SU-DHL-6 (cell line): ENCODE data around the gene ZCRB1.

ENCODE experiments used
- H2AFZ ChIP-seq: fragments of 200-600 bp; sonication (generic); 2 replicates; pipeline ENCODE4 v1.6.1; 2014; ENCODE audit warnings: low read depth, mild to moderate bottlenecking, moderate library complexity, mixed read lengths, antibody characterized with exemption, low read length; ENCODE audit not compliant: severe bottlenecking
- H3F3A ChIP-seq: fragments of 200-600 bp; shearing (Covaris generic); 2 replicates; pipeline ENCODE4 v1.6.0; 2016; ENCODE audit warnings: antibody characterized with exemption, mild to moderate bottlenecking; ENCODE audit not compliant: insufficient read depth
- H3K27ac ChIP-seq: fragments of 200-600 bp; sonication (generic); 2 replicates; pipeline ENCODE4 v1.5.1; 2016; ENCODE audit warnings: low read depth, mild to moderate bottlenecking, low read length, moderate library complexity, mixed read lengths
- H3K27me3 ChIP-seq: fragments of 200-600 bp; sonication (generic), shearing (Covaris generic); 2 replicates; pipeline ENCODE4 v1.6.0; 2014; ENCODE audit warnings: mild to moderate bottlenecking, low read length
- H3K36me3 ChIP-seq: fragments of 200-600 bp; sonication (generic); 2 replicates; pipeline ENCODE4 v1.6.1; 2014; ENCODE audit warnings: mild to moderate bottlenecking, low read length, mixed read lengths
- H3K4me2 ChIP-seq: fragments of 300-600, 200-600 bp; shearing (Covaris generic), sonication (generic); 2 replicates; pipeline ENCODE4 v1.6.0; 2014; ENCODE audit warnings: low read length, low read depth, mild to moderate bottlenecking; ENCODE audit not compliant: poor library complexity, severe bottlenecking
- H3K4me3 ChIP-seq: fragments of 200-600 bp; sonication (generic); 2 replicates; pipeline ENCODE4 v1.5.1; 2014; ENCODE audit warnings: antibody characterized with exemption, low read length, mild to moderate bottlenecking, mixed read lengths; ENCODE audit not compliant: insufficient read depth, poor library complexity, severe bottlenecking
- H3K79me2 ChIP-seq: fragments of 200-600 bp; sonication (generic); 2 replicates; pipeline ENCODE4 v1.6.1; 2014; ENCODE audit warnings: mild to moderate bottlenecking, low read length, moderate library complexity; ENCODE audit not compliant: insufficient read depth
- H3K9ac ChIP-seq: fragments of 200-600 bp; sonication (generic); 2 replicates; pipeline ENCODE4 v1.7.0; 2014; ENCODE audit warnings: mild to moderate bottlenecking, low read length
- H3K9me2 ChIP-seq: fragments of 200-600 bp; sonication (generic); replicated peaks from 2 replicates; pipeline ENCODE4 v1.6.1; 2014; ENCODE audit warnings: low read length; ENCODE audit not compliant: insufficient read depth
- H3K9me3 ChIP-seq: fragments of 200-600 bp; sonication (generic); 2 replicates; pipeline ENCODE4 v1.6.1; 2014; ENCODE audit warnings: low read length, mixed read lengths; ENCODE audit not compliant: insufficient read depth
- H4K20me1 ChIP-seq: fragments of 200-600 bp; sonication (generic); 2 replicates; pipeline ENCODE4 v1.6.1; 2014; ENCODE audit warnings: low read depth, mild to moderate bottlenecking, antibody characterized with exemption, low read length, moderate library complexity, mixed read lengths
- EZH2phosphoT487 ChIP-seq: fragments of 200-600 bp; sonication (generic), shearing (Covaris generic); conservative IDR thresholded peaks from 2 replicates; pipeline ENCODE4 v1.6.1; 2018; ENCODE audit warnings: mild to moderate bottlenecking, antibody characterized with exemption, low read length, moderate library complexity, mixed read lengths
- TF ChIP-seq, protein P1 (sequence below): fragments of 200-600 bp; sonication (generic); IDR thresholded peaks from one replicate; pipeline ENCODE4 v1.5.1; 2017; ENCODE audit warnings: antibody characterized with exemption, mild to moderate bottlenecking, low read length, moderate library complexity; ENCODE audit not compliant: insufficient read depth, poor library complexity, severe bottlenecking

Gene ZCRB1

DNA sequence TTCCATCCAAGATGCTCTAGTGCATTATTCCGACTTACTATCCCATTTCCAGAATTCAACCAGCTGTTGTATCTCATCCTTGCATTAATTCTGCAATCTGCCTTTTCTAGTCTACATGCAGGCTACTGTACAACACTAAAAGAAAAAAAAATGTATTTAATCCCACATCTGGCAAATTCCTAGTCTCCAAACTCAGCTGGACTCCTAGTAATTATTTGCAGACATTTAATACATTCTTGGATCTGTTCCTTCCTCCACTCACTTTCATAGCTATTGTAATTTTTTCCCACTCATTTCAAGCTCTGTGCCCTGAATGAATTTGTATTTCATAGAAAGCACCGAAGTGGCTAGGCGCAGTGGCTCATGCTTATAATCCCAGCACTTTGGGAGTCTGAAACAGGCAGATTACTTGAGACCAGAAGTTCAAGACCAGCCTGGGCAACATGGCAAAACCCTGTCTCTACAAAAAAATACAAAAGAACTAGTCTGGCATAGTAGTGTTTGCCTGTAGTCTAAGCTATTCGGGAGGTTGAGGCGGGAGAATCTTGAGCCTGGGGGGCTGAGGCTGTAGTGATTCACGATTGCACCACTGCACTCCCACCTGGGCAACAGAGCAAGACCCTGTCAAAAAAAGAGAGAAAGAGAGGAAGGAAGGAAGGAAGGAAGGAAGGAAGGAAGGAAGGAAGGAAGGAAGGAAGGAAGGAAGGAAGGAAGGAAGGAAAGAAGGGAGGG lies 48.3 kb downstream of the ZCRB1 start:
- no peak overlapping the region for H3K9ac ChIP-seq
- H3K79me2 ChIP-seq: no peaks in the 10 kb centered on the region
- no peak overlapping the region for H3K27ac ChIP-seq
- H2AFZ ChIP-seq: no peak overlapping the region
- no peaks in the 10 kb centered on the region for H4K20me1 ChIP-seq
- no peaks in the 10 kb centered on the region for H3F3A ChIP-seq
- H3K36me3 ChIP-seq: no peaks in the 10 kb centered on the region
- TF ChIP-seq EZH2phosphoT487: no peak
- H3K4me3 ChIP-seq: no peak overlapping the region
- H3K9me3 ChIP-seq: no peaks in the 10 kb centered on the region
- no peak overlapping the region for H3K4me2 ChIP-seq
- H3K27me3 ChIP-seq: no peaks in the 10 kb centered on the region
- no peaks in the 10 kb centered on the region for H3K9me2 ChIP-seq

DNA sequence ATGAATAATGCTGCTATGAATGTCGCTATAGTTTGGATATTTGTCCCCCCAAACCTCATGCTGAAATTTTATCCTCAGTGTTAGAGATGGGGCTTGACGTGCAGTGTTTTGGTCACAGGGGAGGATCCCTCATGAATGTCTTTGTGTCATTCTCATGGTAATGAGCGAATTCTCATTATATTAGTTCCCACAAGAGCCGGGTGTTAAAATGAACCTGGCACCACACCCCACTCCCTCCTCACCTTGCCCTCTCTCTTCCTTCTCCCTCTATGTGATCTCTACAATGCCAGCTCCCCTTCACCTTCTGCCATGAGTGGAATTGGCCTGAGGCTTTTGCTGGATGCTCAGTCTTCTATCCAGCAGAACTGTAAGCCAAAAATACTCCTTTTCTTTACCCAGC lies 50.4 kb downstream of the ZCRB1 start:
- no peaks in the 10 kb centered on the region for H3K27me3 ChIP-seq
- H3K36me3 ChIP-seq: no peaks in the 10 kb centered on the region
- H3K79me2 ChIP-seq: no peaks in the 10 kb centered on the region
- no peak overlapping the region for H3K4me3 ChIP-seq
- H3K4me2 ChIP-seq: no peak overlapping the region
- H3K9ac ChIP-seq: no peak overlapping the region
- H2AFZ ChIP-seq: no peak overlapping the region
- H3K9me2 ChIP-seq: no peaks in the 10 kb centered on the region
- H4K20me1 ChIP-seq: no peaks in the 10 kb centered on the region
- no peak overlapping the region for H3K27ac ChIP-seq
- no peaks in the 10 kb centered on the region for H3K9me3 ChIP-seq
- TF ChIP-seq EZH2phosphoT487: no peak
- TF ChIP-seq, protein P1, sequence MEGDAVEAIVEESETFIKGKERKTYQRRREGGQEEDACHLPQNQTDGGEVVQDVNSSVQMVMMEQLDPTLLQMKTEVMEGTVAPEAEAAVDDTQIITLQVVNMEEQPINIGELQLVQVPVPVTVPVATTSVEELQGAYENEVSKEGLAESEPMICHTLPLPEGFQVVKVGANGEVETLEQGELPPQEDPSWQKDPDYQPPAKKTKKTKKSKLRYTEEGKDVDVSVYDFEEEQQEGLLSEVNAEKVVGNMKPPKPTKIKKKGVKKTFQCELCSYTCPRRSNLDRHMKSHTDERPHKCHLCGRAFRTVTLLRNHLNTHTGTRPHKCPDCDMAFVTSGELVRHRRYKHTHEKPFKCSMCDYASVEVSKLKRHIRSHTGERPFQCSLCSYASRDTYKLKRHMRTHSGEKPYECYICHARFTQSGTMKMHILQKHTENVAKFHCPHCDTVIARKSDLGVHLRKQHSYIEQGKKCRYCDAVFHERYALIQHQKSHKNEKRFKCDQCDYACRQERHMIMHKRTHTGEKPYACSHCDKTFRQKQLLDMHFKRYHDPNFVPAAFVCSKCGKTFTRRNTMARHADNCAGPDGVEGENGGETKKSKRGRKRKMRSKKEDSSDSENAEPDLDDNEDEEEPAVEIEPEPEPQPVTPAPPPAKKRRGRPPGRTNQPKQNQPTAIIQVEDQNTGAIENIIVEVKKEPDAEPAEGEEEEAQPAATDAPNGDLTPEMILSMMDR: no peak
- no peaks in the 10 kb centered on the region for H3F3A ChIP-seq

DNA sequence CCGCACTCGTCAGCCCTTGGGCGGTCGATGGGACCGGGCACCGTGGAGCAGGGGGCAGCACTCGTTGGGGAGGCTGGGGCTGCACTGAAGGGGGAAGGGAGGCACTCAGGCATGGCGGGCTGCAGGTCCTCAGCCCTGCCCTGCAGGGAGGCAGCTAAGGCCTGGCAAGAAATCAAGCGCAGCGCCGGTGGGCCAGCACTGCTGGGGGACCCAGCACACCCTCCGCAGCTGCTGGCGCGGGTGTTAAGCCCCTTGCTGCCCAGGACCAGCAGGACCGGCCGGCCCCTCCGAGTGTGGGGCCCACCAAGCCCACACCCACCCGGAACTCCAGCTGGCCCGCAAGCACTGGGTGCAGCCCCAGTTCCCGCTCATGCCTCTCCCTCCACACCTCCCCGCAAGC lies 52.2 kb downstream of the ZCRB1 start:
- no peak overlapping the region for H3K4me2 ChIP-seq
- H3K27ac ChIP-seq: no peak overlapping the region
- H3K79me2 ChIP-seq: no peaks in the 10 kb centered on the region
- no peaks in the 10 kb centered on the region for H4K20me1 ChIP-seq
- no peak overlapping the region for H2AFZ ChIP-seq
- H3K27me3 ChIP-seq: no peaks in the 10 kb centered on the region
- no peaks in the 10 kb centered on the region for H3K36me3 ChIP-seq
- H3K9ac ChIP-seq: no peak overlapping the region
- H3F3A ChIP-seq: no peaks in the 10 kb centered on the region
- no peaks in the 10 kb centered on the region for H3K9me2 ChIP-seq
- H3K4me3 ChIP-seq: no peak overlapping the region
- no peaks in the 10 kb centered on the region for H3K9me3 ChIP-seq
- no peak for TF ChIP-seq EZH2phosphoT487
- TF ChIP-seq, protein P1: no peak

DNA sequence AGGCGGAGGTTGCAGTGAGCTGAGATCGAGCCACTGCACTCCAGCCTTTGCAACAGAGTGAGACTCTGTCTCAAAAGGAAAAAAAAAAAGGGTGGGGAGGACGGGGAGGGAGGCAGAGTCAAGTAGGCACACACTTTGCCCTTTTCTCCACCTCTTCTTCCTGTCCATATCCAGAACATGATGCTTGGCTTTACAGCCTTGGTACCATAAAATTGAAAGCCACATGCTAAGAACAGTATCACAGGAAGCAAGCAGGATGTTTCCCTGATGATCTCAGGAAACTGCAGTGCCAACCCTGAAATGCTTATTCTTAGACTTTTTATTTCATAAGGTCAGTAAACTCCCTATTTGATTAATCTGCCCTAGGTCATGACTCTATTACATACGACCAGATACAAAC lies 55.3 kb downstream of the ZCRB1 start:
- Histone ChIP-seq H3K27ac (no peak overlapping the region), H3K4me2 (no peak overlapping the region), H3K36me3 (no peaks in the 10 kb centered on the region), H2AFZ (no peak overlapping the region), H3K9me2 (no peaks in the 10 kb centered on the region), H3K9me3 (no peaks in the 10 kb centered on the region), H4K20me1 (no peaks in the 10 kb centered on the region), H3K4me3 (no peak overlapping the region), H3F3A (no peaks in the 10 kb centered on the region), H3K79me2 (no peaks in the 10 kb centered on the region), H3K27me3 (no peaks in the 10 kb centered on the region), H3K9ac (no peak overlapping the region)
- no peak for TF ChIP-seq EZH2phosphoT487
- TF ChIP-seq, protein P1: no peak
